Endodermal cell (in vitro differentiated cells): Measurements from ENCODE around the gene SUPV3L1. TPM values are rescaled to one million over a fixed set of nuclear protein-coding genes. Genes with fewer than 3 reads are reported as not detected.

Experiments used
- DNase-seq: peaks from one replicate; pipeline ENCODE4 v3.0.0-alpha.2; 2017
- H3K27ac ChIP-seq: 2 replicates; pipeline ENCODE4 v1.5.1; 2013; ENCODE audit warnings: mild to moderate bottlenecking, low read depth, low read length, moderate library complexity
- H3K27me3 ChIP-seq: 2 replicates; pipeline ENCODE4 v1.6.1; 2013; ENCODE audit warnings: mild to moderate bottlenecking, low read length, moderate library complexity; ENCODE audit not compliant: insufficient read depth, control insufficient read depth, poor library complexity, severe bottlenecking
- H3K36me3 ChIP-seq: 2 replicates; pipeline ENCODE4 v1.7.0; 2013; ENCODE audit warnings: mild to moderate bottlenecking, low read length, moderate library complexity; ENCODE audit not compliant: control insufficient read depth, insufficient read depth
- H3K4me1 ChIP-seq: one replicate; pipeline ENCODE4 v1.7.0; 2013; ENCODE audit warnings: low read length; ENCODE audit not compliant: control insufficient read depth, insufficient read depth
- H3K4me3 ChIP-seq: 2 replicates; pipeline ENCODE4 v1.5.1; 2013; ENCODE audit warnings: mild to moderate bottlenecking, low read length, moderate library complexity
- H3K9ac ChIP-seq: 2 replicates; pipeline ENCODE4 v1.6.1; 2013; ENCODE audit warnings: mild to moderate bottlenecking, low read length, moderate library complexity; ENCODE audit not compliant: poor library complexity, severe bottlenecking; ENCODE audit errors: extremely low read depth
- H3K9me3 ChIP-seq: 2 replicates; pipeline ENCODE4 v1.6.1; 2013; ENCODE audit warnings: mild to moderate bottlenecking, low read length, moderate library complexity; ENCODE audit not compliant: control insufficient read depth
- H3K27ac Mint-ChIP-seq: 2 replicates; pipeline ENCODE4 v1.8.0; 2020; ENCODE audit warnings: mixed read lengths
- H3K27me3 Mint-ChIP-seq: 2 replicates; pipeline ENCODE4 v1.8.0; 2021; ENCODE audit warnings: mild to moderate bottlenecking, mixed read lengths; ENCODE audit not compliant: insufficient read depth
- H3K36me3 Mint-ChIP-seq: 2 replicates; pipeline ENCODE4 v1.8.0; 2020; ENCODE audit warnings: low read depth, mixed read lengths
- H3K4me1 Mint-ChIP-seq: 2 replicates; pipeline ENCODE4 v1.8.0; 2020; ENCODE audit warnings: mixed read lengths
- H3K4me3 Mint-ChIP-seq: 2 replicates; pipeline ENCODE4 v1.8.0; 2020; ENCODE audit warnings: mild to moderate bottlenecking, moderate library complexity, mixed read lengths
- H3K9me3 Mint-ChIP-seq: 2 replicates; pipeline ENCODE4 v1.8.0; 2020; ENCODE audit warnings: mild to moderate bottlenecking, mixed read lengths
- WGBS, 2 experiments: methylation state at CpG; one replicate each; pipeline versions ENCODE4 v1.1.5 to v1.1.7; 2013; ENCODE audit warnings: missing lambda C conversion rate in 2 of 2, mixed read lengths in 1 of 2; ENCODE audit not compliant: insufficient coverage in 1 of 2, insufficient read length in 1 of 2; 5-methylcytosine and 5-hydroxymethylcytosine counted together
- total RNA-seq, 2 donors: library from RNA; stranded (reverse); fragmentation: NEBNext Ultra II Directional in 1 of 2; extraction: Animal tissue kit (Norgen Biotek cat#: 25700) in 1 of 2; gene quantifications; 2 replicates in 1 of 2; 3 replicates in 1 of 2; pipeline ENCODE4 v1.2.1, GENCODE V29; 2021
- TF ChIP-seq, protein P1 (sequence below): fragments of 200-600 bp; sonication (generic); conservative IDR thresholded peaks from 2 replicates; pipeline ENCODE4 v1.5.0; 2021; ENCODE audit warnings: antibody characterized with exemption, mild to moderate bottlenecking

Gene SUPV3L1
- total RNA-seq, 2 donors from 2014 or later: 36.3 to 38.6 TPM

DNA sequence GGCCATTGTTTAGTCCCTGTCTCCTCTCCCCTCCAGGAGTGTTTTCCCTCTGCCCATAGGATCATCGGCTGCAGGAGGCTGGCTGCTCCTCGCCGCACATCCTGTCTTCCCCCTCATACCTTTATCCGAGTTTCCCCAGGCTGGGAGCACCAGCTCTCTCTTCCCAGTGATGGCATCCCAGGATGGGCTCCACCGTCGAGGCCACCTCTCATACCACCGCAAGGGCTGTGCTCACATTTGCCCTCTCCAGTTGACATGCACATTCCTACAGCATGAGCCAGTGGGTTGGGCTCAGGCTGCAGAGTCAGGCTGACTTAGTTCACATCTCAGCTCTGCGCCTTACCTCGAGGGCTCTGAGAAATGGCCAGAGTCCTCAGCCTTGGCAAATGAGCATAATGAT is 52.2 kb downstream of the SUPV3L1 start:
- Histone ChIP-seq H3K4me1 (no peaks in the 10 kb centered on the region), H3K9me3 (no peaks in the 10 kb centered on the region), H3K36me3 (no peaks in the 10 kb centered on the region), H3K4me3 (no peak overlapping the region), H3K9ac (no peak overlapping the region), H3K27ac (no peak overlapping the region), H3K27me3 (no peaks in the 10 kb centered on the region)
- Mint-ChIP-seq H3K36me3 (no peaks in the 10 kb centered on the region), H3K27ac (peak overlapping the region; percentile 25), H3K9me3 (no peaks in the 10 kb centered on the region), H3K4me3 (no peak overlapping the region), H3K27me3 (peaks cover 5% of the 10 kb centered on the region), H3K4me1 (peaks cover 6% of the 10 kb centered on the region)
- TF ChIP-seq, protein P1, sequence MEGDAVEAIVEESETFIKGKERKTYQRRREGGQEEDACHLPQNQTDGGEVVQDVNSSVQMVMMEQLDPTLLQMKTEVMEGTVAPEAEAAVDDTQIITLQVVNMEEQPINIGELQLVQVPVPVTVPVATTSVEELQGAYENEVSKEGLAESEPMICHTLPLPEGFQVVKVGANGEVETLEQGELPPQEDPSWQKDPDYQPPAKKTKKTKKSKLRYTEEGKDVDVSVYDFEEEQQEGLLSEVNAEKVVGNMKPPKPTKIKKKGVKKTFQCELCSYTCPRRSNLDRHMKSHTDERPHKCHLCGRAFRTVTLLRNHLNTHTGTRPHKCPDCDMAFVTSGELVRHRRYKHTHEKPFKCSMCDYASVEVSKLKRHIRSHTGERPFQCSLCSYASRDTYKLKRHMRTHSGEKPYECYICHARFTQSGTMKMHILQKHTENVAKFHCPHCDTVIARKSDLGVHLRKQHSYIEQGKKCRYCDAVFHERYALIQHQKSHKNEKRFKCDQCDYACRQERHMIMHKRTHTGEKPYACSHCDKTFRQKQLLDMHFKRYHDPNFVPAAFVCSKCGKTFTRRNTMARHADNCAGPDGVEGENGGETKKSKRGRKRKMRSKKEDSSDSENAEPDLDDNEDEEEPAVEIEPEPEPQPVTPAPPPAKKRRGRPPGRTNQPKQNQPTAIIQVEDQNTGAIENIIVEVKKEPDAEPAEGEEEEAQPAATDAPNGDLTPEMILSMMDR: no peak
- WGBS, 2 experiments: 82 to 83% methylated on average over 5 to 9 of the region's 9 CpGs
- peak; percentile 74 for DNase-seq

DNA sequence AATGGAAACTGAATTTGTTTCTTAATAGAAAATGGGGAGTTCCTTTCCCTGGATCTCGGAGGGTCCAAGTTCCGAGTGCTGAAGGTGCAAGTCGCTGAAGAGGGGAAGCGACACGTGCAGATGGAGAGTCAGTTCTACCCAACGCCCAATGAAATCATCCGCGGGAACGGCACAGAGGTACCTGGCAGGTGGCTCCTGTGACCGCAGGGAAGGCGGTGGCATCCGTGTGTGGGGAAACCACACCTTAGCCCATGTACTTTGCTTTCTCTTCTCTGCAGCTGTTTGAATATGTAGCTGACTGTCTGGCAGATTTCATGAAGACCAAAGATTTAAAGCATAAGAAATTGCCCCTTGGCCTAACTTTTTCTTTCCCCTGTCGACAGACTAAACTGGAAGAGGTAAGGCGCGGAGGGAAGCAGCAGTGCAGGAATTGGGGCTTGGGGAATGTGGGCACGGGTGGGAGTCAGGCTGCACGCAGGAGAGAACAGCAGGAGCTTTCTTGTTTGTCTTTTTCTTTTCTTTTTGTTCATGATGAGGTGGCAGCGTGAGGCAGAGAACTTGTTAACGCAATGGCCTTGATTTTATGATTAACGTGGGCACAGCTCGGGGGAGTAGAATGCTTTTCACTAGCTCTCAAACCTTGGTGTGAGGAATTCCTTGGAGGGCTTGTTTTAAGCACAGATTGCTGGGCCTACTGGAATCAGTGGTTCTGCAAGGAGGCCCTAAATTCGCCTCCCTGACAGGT is 52.9 kb downstream of the SUPV3L1 start:
- Histone ChIP-seq H3K27ac (no peak overlapping the region), H3K9me3 (no peaks in the 10 kb centered on the region), H3K4me3 (no peak overlapping the region), H3K27me3 (no peaks in the 10 kb centered on the region), H3K36me3 (no peaks in the 10 kb centered on the region), H3K4me1 (no peaks in the 10 kb centered on the region), H3K9ac (no peak overlapping the region)
- Mint-ChIP-seq H3K36me3 (no peaks in the 10 kb centered on the region), H3K27ac (no peak overlapping the region), H3K9me3 (no peaks in the 10 kb centered on the region), H3K4me3 (no peak overlapping the region), H3K4me1 (peaks cover 6% of the 10 kb centered on the region), H3K27me3 (peaks cover 5% of the 10 kb centered on the region)
- TF ChIP-seq, protein P1: no peak
- WGBS, 2 experiments: 88 to 91% methylated on average over 16 to 22 of the region's 22 CpGs
- DNase-seq: peak; percentile 54

DNA sequence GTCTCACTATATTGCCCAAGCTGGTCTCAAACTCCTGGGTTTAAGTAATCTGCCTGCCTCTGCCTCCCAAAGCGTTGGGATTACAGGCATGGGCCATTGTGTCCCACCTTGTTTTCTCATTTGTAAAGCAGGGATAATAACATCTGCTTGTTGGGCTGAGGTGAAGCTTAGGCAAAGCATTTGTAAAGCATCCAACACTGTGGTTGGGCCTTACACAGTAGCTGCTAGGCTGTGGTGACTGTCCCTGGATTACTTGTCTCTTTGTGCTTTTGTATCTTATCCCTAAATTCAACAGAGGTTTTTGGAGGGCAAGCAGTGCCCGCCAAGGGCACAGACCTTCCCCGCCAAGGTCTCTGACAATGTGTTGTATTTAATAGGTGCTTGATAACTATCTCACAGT is 54.4 kb downstream of the SUPV3L1 start:
- H3K4me3 ChIP-seq: no peak overlapping the region
- peaks cover 5% of the 10 kb centered on the region for H3K27me3 Mint-ChIP-seq
- H3K9ac ChIP-seq: no peak overlapping the region
- no peak for DNase-seq
- 91 to 94% methylated on average over 3 of the region's 3 CpGs for WGBS, 2 experiments
- H3K4me1 Mint-ChIP-seq: peaks cover 6% of the 10 kb centered on the region
- H3K36me3 ChIP-seq: no peaks in the 10 kb centered on the region
- H3K4me3 Mint-ChIP-seq: no peak overlapping the region
- H3K36me3 Mint-ChIP-seq: no peaks in the 10 kb centered on the region
- TF ChIP-seq, protein P1: no peak
- H3K27ac Mint-ChIP-seq: no peak overlapping the region
- no peaks in the 10 kb centered on the region for H3K9me3 ChIP-seq
- H3K4me1 ChIP-seq: no peaks in the 10 kb centered on the region
- no peaks in the 10 kb centered on the region for H3K9me3 Mint-ChIP-seq
- no peak overlapping the region for H3K27ac ChIP-seq
- H3K27me3 ChIP-seq: no peaks in the 10 kb centered on the region
